GM12874 (cell line): ENCODE measurements around the gene C1GALT1.

ENCODE experiments used
- TF ChIP-seq, protein P1 (sequence below): IDR thresholded peaks from 2 replicates; pipeline ENCODE4 v1.5.1; 2011; ENCODE audit warnings: low read depth, mild to moderate bottlenecking, control low read depth, low read length, moderate library complexity; ENCODE audit not compliant: insufficient read depth

Gene C1GALT1

DNA sequence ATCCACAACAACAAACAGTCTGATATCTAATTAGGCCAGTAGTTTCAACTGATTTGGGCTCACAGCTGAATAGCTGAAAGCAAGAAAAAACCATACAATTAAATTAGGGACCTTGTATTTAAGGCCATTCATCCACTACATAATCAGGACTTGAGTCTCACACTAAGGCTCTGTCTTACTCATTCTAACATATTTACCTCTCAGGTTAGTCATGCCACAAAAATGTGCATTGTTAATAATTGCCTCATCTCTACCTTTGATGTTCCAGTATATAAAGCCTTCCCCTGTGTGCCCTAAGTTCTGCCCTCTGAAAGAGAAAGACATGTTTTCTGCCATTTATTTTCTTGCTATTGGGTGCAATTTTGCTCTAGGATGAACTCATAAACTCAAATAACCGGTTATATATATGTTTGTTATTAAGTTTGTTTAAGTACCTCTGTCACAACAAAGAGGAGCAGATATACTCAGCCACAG lies 5.3 kb upstream of the C1GALT1 start:
- TF ChIP-seq, protein P1, sequence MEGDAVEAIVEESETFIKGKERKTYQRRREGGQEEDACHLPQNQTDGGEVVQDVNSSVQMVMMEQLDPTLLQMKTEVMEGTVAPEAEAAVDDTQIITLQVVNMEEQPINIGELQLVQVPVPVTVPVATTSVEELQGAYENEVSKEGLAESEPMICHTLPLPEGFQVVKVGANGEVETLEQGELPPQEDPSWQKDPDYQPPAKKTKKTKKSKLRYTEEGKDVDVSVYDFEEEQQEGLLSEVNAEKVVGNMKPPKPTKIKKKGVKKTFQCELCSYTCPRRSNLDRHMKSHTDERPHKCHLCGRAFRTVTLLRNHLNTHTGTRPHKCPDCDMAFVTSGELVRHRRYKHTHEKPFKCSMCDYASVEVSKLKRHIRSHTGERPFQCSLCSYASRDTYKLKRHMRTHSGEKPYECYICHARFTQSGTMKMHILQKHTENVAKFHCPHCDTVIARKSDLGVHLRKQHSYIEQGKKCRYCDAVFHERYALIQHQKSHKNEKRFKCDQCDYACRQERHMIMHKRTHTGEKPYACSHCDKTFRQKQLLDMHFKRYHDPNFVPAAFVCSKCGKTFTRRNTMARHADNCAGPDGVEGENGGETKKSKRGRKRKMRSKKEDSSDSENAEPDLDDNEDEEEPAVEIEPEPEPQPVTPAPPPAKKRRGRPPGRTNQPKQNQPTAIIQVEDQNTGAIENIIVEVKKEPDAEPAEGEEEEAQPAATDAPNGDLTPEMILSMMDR, result no peak

DNA sequence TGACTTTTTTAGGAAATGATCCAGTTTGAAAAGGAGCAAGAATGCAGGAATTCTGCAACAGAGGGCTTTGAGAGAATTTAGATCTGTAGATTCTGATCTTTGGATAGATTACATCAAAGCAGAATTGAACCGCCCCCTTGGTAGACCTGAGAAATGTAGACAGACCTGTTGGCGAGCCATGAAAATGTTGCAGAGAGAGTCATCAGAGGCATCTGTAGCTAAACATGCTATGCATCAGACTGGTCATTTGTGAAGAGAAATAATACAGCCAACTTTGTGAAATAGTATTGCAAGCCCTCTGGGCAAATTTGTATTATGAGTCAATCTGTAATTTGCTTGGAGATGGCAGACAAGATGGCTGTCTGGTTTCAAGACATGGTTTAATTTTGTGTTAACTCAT lies 4.3 kb upstream of the C1GALT1 start:
- TF ChIP-seq, protein P1, result no peak

DNA sequence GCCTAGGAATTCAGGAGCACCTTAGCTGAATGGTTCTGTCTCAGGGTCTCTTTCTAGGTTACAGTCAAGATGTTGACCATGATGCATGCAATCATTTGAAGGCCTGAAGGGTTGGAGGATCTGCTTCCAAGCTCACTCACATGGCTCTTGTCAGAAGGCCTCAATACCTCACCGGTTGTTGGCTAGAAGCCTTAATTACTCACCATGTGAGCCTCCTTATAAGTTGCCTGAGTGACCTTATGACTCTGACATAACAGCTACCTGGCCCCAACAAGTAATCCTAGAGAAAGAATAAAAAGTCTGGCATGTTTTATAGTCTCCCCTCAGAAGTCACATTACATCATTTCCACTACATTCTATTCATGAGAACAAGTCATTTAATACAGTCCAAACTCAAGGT lies 3.4 kb upstream of the C1GALT1 start:
- TF ChIP-seq, protein P1, result no peak

DNA sequence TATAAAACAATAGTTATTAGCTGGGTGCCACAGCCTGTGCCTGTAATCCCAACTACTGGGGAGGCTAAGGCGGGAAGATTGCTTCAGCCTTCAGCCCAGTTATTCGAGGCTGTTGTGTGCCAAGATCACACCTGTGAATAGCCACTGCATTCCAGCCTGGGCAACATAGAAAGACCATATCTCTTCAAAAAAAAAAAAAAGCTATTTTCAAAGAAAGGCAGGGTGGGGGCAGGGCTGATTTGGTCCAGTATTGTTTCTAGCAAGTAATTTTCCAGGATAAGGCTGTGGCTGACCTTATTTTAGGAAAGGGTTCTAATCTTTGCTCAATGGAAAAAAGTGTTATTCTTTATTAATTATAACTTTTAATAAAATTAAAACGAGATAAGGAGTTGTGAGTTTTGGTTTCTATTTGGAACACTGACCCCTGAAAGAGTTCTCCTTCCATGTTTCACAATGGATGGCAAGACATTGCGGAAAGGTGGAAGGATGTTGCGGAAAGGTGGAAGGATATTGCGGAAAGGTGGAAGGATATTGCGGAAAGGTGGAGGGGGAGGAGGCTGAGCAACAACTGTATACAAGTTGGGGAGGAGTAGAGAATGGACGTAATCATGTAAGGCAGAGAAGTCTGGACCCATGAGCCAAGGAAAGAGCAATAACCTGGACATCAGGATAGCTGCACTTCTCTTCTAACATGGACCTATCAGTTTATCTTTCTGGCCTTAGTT lies 1.5 kb upstream of the C1GALT1 start:
- TF ChIP-seq, protein P1, result no peak

DNA sequence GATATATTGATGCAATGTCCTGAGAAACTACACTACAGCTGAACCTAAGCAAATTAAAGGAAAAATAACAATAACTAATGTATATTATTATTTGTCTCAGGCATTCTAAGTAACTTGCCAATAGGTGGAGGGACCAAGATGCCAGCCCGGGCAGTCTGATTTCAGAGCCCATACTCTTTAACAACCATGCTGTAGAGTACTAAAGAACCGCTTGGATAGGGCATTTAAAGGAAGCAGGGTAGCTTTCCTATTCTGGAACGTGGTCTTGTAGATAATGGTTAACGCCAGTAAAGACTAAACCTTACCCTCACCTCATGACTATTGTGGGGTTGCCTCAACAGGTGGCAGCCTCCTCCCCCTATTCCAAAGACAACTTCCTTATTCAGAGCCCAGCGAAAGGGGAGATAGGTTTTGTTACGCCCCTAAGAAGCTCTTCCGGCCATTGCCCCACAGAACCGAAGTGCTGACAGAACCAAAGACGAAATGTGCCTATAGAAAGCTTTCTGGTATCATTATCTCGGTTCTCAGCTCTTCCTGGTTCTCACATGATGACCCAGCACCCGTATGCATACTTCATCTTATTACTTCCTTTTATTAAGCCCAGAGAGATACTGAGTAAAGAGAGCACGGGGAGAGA lies 707 bp upstream of the C1GALT1 start:
- TF ChIP-seq, protein P1, result no peak

DNA sequence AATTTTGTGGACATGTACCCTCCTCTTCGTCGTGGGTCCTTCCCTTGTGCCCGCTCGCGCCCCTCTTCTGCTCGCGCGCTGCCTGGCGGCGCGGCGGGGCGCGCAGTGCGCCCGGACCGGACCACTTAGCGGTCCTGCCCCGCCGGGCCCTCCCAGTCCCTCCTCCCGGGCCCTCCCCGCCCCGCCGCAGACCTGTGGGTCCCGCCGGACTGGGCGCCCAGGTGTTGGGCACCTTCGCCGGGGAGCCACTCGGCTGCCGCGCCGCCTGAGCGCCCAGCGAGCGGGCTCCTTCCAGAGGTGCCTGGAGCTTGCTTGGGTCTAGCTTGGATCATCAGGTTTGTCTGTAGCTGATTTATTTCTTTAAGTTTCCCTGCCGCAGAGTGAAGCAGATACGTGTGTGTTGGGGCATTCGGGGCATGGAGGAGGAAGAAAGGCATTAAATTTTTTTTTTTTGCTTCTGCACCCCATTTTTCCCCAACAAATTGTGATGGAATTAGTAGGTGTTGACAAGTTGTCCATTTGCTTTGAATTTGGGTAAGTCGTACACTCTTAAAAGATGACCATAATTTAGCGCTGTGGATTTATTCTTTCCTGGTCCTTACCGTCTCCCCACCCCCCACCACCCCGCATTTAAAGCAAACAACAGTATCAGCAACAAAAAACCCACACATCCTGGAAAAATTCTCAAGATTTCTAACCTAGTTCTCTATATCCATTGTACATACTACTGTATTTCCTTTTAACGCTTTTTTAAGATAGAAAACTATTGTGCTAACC lies 905 bp downstream of the C1GALT1 start:
- TF ChIP-seq, protein P1, result no peak

DNA sequence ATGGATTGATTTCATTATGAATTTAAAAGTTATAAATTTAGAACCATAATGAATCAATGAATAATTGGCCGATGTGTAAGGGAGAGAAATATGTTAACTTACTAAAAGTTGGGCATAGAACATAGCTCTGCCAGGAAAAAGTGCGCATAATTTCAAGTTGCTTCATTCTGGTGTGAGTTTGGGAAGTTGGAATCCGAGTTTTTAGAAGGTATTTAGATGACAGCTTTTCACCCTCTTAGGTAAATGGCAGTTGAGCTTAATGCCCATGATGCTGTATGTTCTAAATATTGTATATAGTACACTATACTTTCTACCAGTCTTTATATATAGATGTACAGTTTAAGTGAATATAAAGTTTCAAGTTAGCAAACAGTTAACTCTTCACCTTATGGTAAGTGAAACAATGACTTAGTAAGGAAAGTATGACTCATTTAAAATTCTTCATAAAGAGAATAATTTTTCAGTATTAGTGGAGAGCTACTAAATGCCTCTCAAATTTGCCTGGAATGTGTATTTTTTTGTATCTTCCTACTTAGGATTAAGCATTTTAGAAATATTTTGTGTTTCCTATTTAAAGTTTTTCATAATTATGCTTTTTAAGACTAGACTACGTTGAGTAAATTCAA lies 1.6 kb downstream of the C1GALT1 start:
- TF ChIP-seq, protein P1, result no peak
